OCI-LY7 (cell line): Measurements from ENCODE around the gene AGGF1. TPM values are rescaled to one million over a fixed set of nuclear protein-coding genes. Genes with fewer than 3 reads are reported as not detected.

Experiments
- BruUV-seq: library from RNA; stranded (reverse); fragments of 400-500 nt; replicated peaks from 2 replicates; lab custom pipeline; 2021; lab: Mats Ljungman, UMichigan
- CTCF ChIA-PET: fragments of 300-600 bp; sonication (Branson Sonifier 250); formaldehyde crosslinking; loops from one replicate; lab custom pipeline; 2022; ENCODE audit warnings: antibody characterized with exemption; ENCODE audit not compliant: unreplicated experiment; lab: Charles Lee
- POLR2A ChIA-PET: fragments of 300-600 bp; sonication (Branson Sonifier 250); formaldehyde crosslinking; loops from one replicate; lab custom pipeline; 2022; ENCODE audit warnings: antibody characterized with exemption; lab: Charles Lee
- DNase-seq: peaks from one replicate; pipeline ENCODE4 v3.0.0-alpha.2; 2015; ENCODE audit warnings: low spot score
- H2AFZ ChIP-seq: fragments of 200-600 bp; sonication (generic), shearing (Covaris generic); 2 replicates; pipeline ENCODE4 v1.6.1; 2014; ENCODE audit warnings: mild to moderate bottlenecking, antibody characterized with exemption, low read length, moderate library complexity
- H3K27ac ChIP-seq: fragments of 200-600 bp; sonication (generic); 2 replicates; pipeline ENCODE4 v1.5.1; 2014; ENCODE audit warnings: mixed run types, low read depth, mild to moderate bottlenecking, moderate library complexity, low read length, inconsistent platforms; ENCODE audit not compliant: poor library complexity, severe bottlenecking
- H3K36me3 ChIP-seq: fragments of 200-600 bp; sonication (generic); 2 replicates; pipeline ENCODE4 v1.6.1; 2014; ENCODE audit warnings: mild to moderate bottlenecking, antibody characterized with exemption, low read length, moderate library complexity, mixed read lengths; ENCODE audit not compliant: insufficient read depth
- H3K4me1 ChIP-seq: fragments of 200-600 bp; sonication (generic); 2 replicates; pipeline ENCODE4 v1.5.1; 2014; ENCODE audit warnings: mild to moderate bottlenecking, low read length; ENCODE audit not compliant: insufficient read depth, poor library complexity, severe bottlenecking
- H3K4me2 ChIP-seq: fragments of 200-600 bp; sonication (generic); 2 replicates; pipeline ENCODE4 v1.6.1; 2014; ENCODE audit warnings: mild to moderate bottlenecking, low read length
- H3K4me3 ChIP-seq: fragments of 200-600 bp; sonication (generic); 2 replicates; pipeline ENCODE4 v1.5.1; 2014; ENCODE audit warnings: mild to moderate bottlenecking, low read depth, low read length; ENCODE audit not compliant: poor library complexity, severe bottlenecking
- H3K79me2 ChIP-seq: fragments of 200-600 bp; sonication (generic); 2 replicates; pipeline ENCODE4 v1.6.1; 2016; ENCODE audit warnings: low read depth, mild to moderate bottlenecking, low read length, moderate library complexity, mixed read lengths; ENCODE audit not compliant: insufficient read depth
- H3K9me2 ChIP-seq: fragments of 200-600 bp; sonication (generic); 2 replicates; pipeline ENCODE4 v1.6.1; 2016; ENCODE audit warnings: mild to moderate bottlenecking, low read length, mixed read lengths; ENCODE audit not compliant: insufficient read depth
- H3K9me3 ChIP-seq: fragments of 200-600 bp; sonication (generic); 2 replicates; pipeline ENCODE4 v1.6.1; 2014; ENCODE audit warnings: mild to moderate bottlenecking, mixed run types, low read length, mixed read lengths
- H4K20me1 ChIP-seq: fragments of 200-600 bp; sonication (generic); 2 replicates; pipeline ENCODE4 v1.6.1; 2014; ENCODE audit warnings: mild to moderate bottlenecking, antibody characterized with exemption, low read length, moderate library complexity, mixed read lengths; ENCODE audit not compliant: insufficient read depth
- CTCF ChIP-seq: fragments of 200-600 bp; sonication (generic); conservative IDR thresholded peaks from 2 replicates; pipeline ENCODE4 v1.5.1; 2014; ENCODE audit warnings: mild to moderate bottlenecking, antibody characterized with exemption, low read length, moderate library complexity, mixed read lengths
- EZH2phosphoT487 ChIP-seq: fragments of 200-600 bp; sonication (generic); IDR thresholded peaks from 2 replicates; pipeline ENCODE4 v1.6.1; 2018; ENCODE audit warnings: low read depth, borderline replicate concordance, mild to moderate bottlenecking, mixed run types, antibody characterized with exemption, low read length, moderate library complexity, mixed read lengths
- intact Hi-C: fragments of 100-400 bp; cut with micrococcal nuclease; formaldehyde crosslinking; loops from one replicate; pipeline ENCODE4 v1.10.0; 2022; ENCODE audit not compliant: unreplicated experiment
- total RNA-seq, 2 experiments: library from RNA; depleted of rRNA in 1 of 2; stranded (reverse); fragments of >200 nt in 1 of 2; shearing (Covaris generic) in 1 of 2; gene quantifications; 2 replicates each; pipeline ENCODE4 v1.2.3, GENCODE V29; 2014 to 2022

Gene AGGF1
- total RNA-seq, 2 experiments from 2014 or later, result 18.5 to 33.6 TPM

GRCh38 chr5:77080905-77081304 lies 50.7 kb downstream of the AGGF1 start:
- ChIA-PET CTCF (no interaction called here), POLR2A (no interaction called here)
- Histone ChIP-seq H3K36me3 (peaks cover 36% of the 10 kb centered on the region), H3K4me1 (peaks cover 20% of the 10 kb centered on the region), H3K4me3 (no peak overlapping the region), H3K9me3 (no peaks in the 10 kb centered on the region), H4K20me1 (peaks cover 3% of the 10 kb centered on the region; the same call in 1 of the 2 replicates), H3K4me2 (no peak overlapping the region), H3K27ac (no peak overlapping the region), H3K9me2 (no peaks in the 10 kb centered on the region), H3K79me2 (peaks cover 5% of the 10 kb centered on the region; the same call in 1 of the 2 replicates), H2AFZ (no peak overlapping the region)
- no TSS peak for BruUV-seq
- no peak for DNase-seq
- TF ChIP-seq EZH2phosphoT487, result no peak
- TF ChIP-seq CTCF, result no peak
- intact Hi-C loops, result no loop called here

GRCh38 chr5:77082280-77082679 lies 52.1 kb downstream of the AGGF1 start:
- ChIA-PET CTCF (no interaction called here), POLR2A (interaction anchor here (0.7 to 1.3 kb wide), 2 partner anchors 9 to 672 kb away, joined by 3 to 4 read pairs; no protein-coding TSS in a partner anchor)
- Histone ChIP-seq H3K27ac (no peak overlapping the region), H3K4me2 (no peak overlapping the region), H3K36me3 (peaks cover 24% of the 10 kb centered on the region), H3K9me3 (no peaks in the 10 kb centered on the region), H3K4me3 (no peak overlapping the region), H2AFZ (no peak overlapping the region), H3K9me2 (no peaks in the 10 kb centered on the region), H3K79me2 (peaks cover 10% of the 10 kb centered on the region; the same call in 1 of the 2 replicates), H3K4me1 (peaks cover 24% of the 10 kb centered on the region), H4K20me1 (peaks cover 3% of the 10 kb centered on the region; the same call in 1 of the 2 replicates)
- no peak for TF ChIP-seq EZH2phosphoT487
- no peak for TF ChIP-seq CTCF
- intact Hi-C loops, result no loop called here
- DNase-seq, result no peak
- BruUV-seq, result no TSS peak

GRCh38 chr5:77083088-77083487 lies 52.9 kb downstream of the AGGF1 start:
- H4K20me1 ChIP-seq, result peaks cover under 1% of the 10 kb centered on the region; the same call in 1 of the 2 replicates
- H3K27ac ChIP-seq, result no peak overlapping the region
- H2AFZ ChIP-seq, result no peak overlapping the region
- intact Hi-C loops, result no loop called here
- H3K9me3 ChIP-seq, result no peaks in the 10 kb centered on the region
- POLR2A ChIA-PET, result interaction anchor here (1.3 kb wide), 1 partner anchor 9 kb away, joined by 4 read pairs; no protein-coding TSS in a partner anchor
- peaks cover 19% of the 10 kb centered on the region for H3K36me3 ChIP-seq
- peaks cover 31% of the 10 kb centered on the region for H3K4me1 ChIP-seq
- CTCF ChIA-PET, result no interaction called here
- H3K9me2 ChIP-seq, result no peaks in the 10 kb centered on the region
- no peak overlapping the region for H3K4me2 ChIP-seq
- BruUV-seq, result no TSS peak
- no peak overlapping the region for H3K4me3 ChIP-seq
- DNase-seq, result no peak
- TF ChIP-seq EZH2phosphoT487 (no peak), CTCF (no peak)
- peaks cover 10% of the 10 kb centered on the region; the same call in 1 of the 2 replicates for H3K79me2 ChIP-seq
